Measurements from ENCODE around the gene MX2.

Gene MX2

GRCh38 chr21:41444703-41445464 is 83.1 kb downstream of the MX2 start:
- Histone ChIP-seq H3K9ac (ENCODE audit: low read depth, low read length) (no peak overlapping the region), H3K36me3 (ENCODE audit: control insufficient read depth, insufficient read depth, low read length) (no peaks in the 10 kb centered on the region), H3K27ac (ENCODE audit: low read depth, low read length) (no peak overlapping the region), H3K9me3 (ENCODE audit: control insufficient read depth, insufficient read depth, low read length) (no peaks in the 10 kb centered on the region), H3K4me1 (ENCODE audit: control insufficient read depth, insufficient read depth, low read length) (no peaks in the 10 kb centered on the region), H3K27me3 (ENCODE audit: control insufficient read depth, insufficient read depth, low read length) (no peaks in the 10 kb centered on the region), H3K4me3 (ENCODE audit: low read depth, low read length) (no peak overlapping the region)

- H3K9ac ChIP-seq (ENCODE audit: low read depth, low read length), result no peak overlapping the region
- H3K4me3 ChIP-seq (ENCODE audit: low read depth, low read length), result no peak overlapping the region
- no peaks in the 10 kb centered on the region for H3K4me1 ChIP-seq (ENCODE audit: control insufficient read depth, insufficient read depth, low read length)
- no peaks in the 10 kb centered on the region for H3K9me3 ChIP-seq (ENCODE audit: control insufficient read depth, insufficient read depth, low read length)
- no peak overlapping the region for H3K27ac ChIP-seq (ENCODE audit: low read depth, low read length)
- H3K36me3 ChIP-seq (ENCODE audit: control insufficient read depth, insufficient read depth, low read length), result no peaks in the 10 kb centered on the region
- no peaks in the 10 kb centered on the region for H3K27me3 ChIP-seq (ENCODE audit: control insufficient read depth, insufficient read depth, low read length)
Observed at GRCh38 chr21:41445465-41445862, 83.6 kb downstream of the MX2 start.

GRCh38 chr21:41446586-41446985 is 84.8 kb downstream of the MX2 start:
- H3K4me3 ChIP-seq (ENCODE audit: low read depth, low read length), result no peak overlapping the region
- no peaks in the 10 kb centered on the region for H3K9me3 ChIP-seq (ENCODE audit: control insufficient read depth, insufficient read depth, low read length)
- H3K36me3 ChIP-seq (ENCODE audit: control insufficient read depth, insufficient read depth, low read length), result no peaks in the 10 kb centered on the region
- no peaks in the 10 kb centered on the region for H3K4me1 ChIP-seq (ENCODE audit: control insufficient read depth, insufficient read depth, low read length)
- no peak overlapping the region for H3K9ac ChIP-seq (ENCODE audit: low read depth, low read length)
- no peak overlapping the region for H3K27ac ChIP-seq (ENCODE audit: low read depth, low read length)
- no peaks in the 10 kb centered on the region for H3K27me3 ChIP-seq (ENCODE audit: control insufficient read depth, insufficient read depth, low read length)

GRCh38 chr21:41447356-41447755 is 85.5 kb downstream of the MX2 start:
- Histone ChIP-seq H3K9me3 (ENCODE audit: control insufficient read depth, insufficient read depth, low read length) (no peaks in the 10 kb centered on the region), H3K36me3 (ENCODE audit: control insufficient read depth, insufficient read depth, low read length) (no peaks in the 10 kb centered on the region), H3K4me1 (ENCODE audit: control insufficient read depth, insufficient read depth, low read length) (no peaks in the 10 kb centered on the region), H3K27me3 (ENCODE audit: control insufficient read depth, insufficient read depth, low read length) (no peaks in the 10 kb centered on the region), H3K9ac (ENCODE audit: low read depth, low read length) (no peak overlapping the region), H3K27ac (ENCODE audit: low read depth, low read length) (no peak overlapping the region), H3K4me3 (ENCODE audit: low read depth, low read length) (no peak overlapping the region)

GRCh38 chr21:41449613-41450012 is 87.8 kb downstream of the MX2 start:
- peaks cover 18% of the 10 kb centered on the region for H3K4me1 ChIP-seq (ENCODE audit: control insufficient read depth, insufficient read depth, low read length)
- H3K27me3 ChIP-seq (ENCODE audit: control insufficient read depth, insufficient read depth, low read length), result no peaks in the 10 kb centered on the region
- no peak overlapping the region for H3K4me3 ChIP-seq (ENCODE audit: low read depth, low read length)
- no peaks in the 10 kb centered on the region for H3K36me3 ChIP-seq (ENCODE audit: control insufficient read depth, insufficient read depth, low read length)
- no peak overlapping the region for H3K27ac ChIP-seq (ENCODE audit: low read depth, low read length)
- H3K9ac ChIP-seq (ENCODE audit: low read depth, low read length), result no peak overlapping the region
- no peaks in the 10 kb centered on the region for H3K9me3 ChIP-seq (ENCODE audit: control insufficient read depth, insufficient read depth, low read length)

GRCh38 chr21:41451753-41452676 is 90.2 kb downstream of the MX2 start:
- no peaks in the 10 kb centered on the region for H3K36me3 ChIP-seq (ENCODE audit: control insufficient read depth, insufficient read depth, low read length)
- peaks cover 19% of the 10 kb centered on the region for H3K4me1 ChIP-seq (ENCODE audit: control insufficient read depth, insufficient read depth, low read length)
- H3K9me3 ChIP-seq (ENCODE audit: control insufficient read depth, insufficient read depth, low read length), result no peaks in the 10 kb centered on the region
- no peak overlapping the region for H3K27ac ChIP-seq (ENCODE audit: low read depth, low read length)
- no peak overlapping the region for H3K9ac ChIP-seq (ENCODE audit: low read depth, low read length)
- H3K4me3 ChIP-seq (ENCODE audit: low read depth, low read length), result no peak overlapping the region
- no peaks in the 10 kb centered on the region for H3K27me3 ChIP-seq (ENCODE audit: control insufficient read depth, insufficient read depth, low read length)

- no peak overlapping the region for H3K9ac ChIP-seq (ENCODE audit: low read depth, low read length)
- peaks cover 19% of the 10 kb centered on the region for H3K4me1 ChIP-seq (ENCODE audit: control insufficient read depth, insufficient read depth, low read length)
- peak overlapping the region; percentile 23 for H3K27ac ChIP-seq (ENCODE audit: low read depth, low read length)
- H3K4me3 ChIP-seq (ENCODE audit: low read depth, low read length), result no peak overlapping the region
- no peaks in the 10 kb centered on the region for H3K9me3 ChIP-seq (ENCODE audit: control insufficient read depth, insufficient read depth, low read length)
- no peaks in the 10 kb centered on the region for H3K36me3 ChIP-seq (ENCODE audit: control insufficient read depth, insufficient read depth, low read length)
- no peaks in the 10 kb centered on the region for H3K27me3 ChIP-seq (ENCODE audit: control insufficient read depth, insufficient read depth, low read length)
Observed at GRCh38 chr21:41453198-41453597, 91.4 kb downstream of the MX2 start.

- H3K36me3 ChIP-seq (ENCODE audit: control insufficient read depth, insufficient read depth, low read length), result no peaks in the 10 kb centered on the region
- H3K9ac ChIP-seq (ENCODE audit: low read depth, low read length), result no peak overlapping the region
- peak overlapping the region; percentile 48 for H3K27ac ChIP-seq (ENCODE audit: low read depth, low read length)
- H3K4me1 ChIP-seq (ENCODE audit: control insufficient read depth, insufficient read depth, low read length), result peaks cover 19% of the 10 kb centered on the region
- no peaks in the 10 kb centered on the region for H3K27me3 ChIP-seq (ENCODE audit: control insufficient read depth, insufficient read depth, low read length)
- no peaks in the 10 kb centered on the region for H3K9me3 ChIP-seq (ENCODE audit: control insufficient read depth, insufficient read depth, low read length)
- no peak overlapping the region for H3K4me3 ChIP-seq (ENCODE audit: low read depth, low read length)
Observed at GRCh38 chr21:41453761-41454160, 91.9 kb downstream of the MX2 start.

- Histone ChIP-seq H3K27me3 (ENCODE audit: control insufficient read depth, insufficient read depth, low read length) (no peaks in the 10 kb centered on the region), H3K4me1 (ENCODE audit: control insufficient read depth, insufficient read depth, low read length) (peaks cover 22% of the 10 kb centered on the region), H3K4me3 (ENCODE audit: low read depth, low read length) (no peak overlapping the region), H3K9ac (ENCODE audit: low read depth, low read length) (no peak overlapping the region), H3K27ac (ENCODE audit: low read depth, low read length) (no peak overlapping the region), H3K36me3 (ENCODE audit: control insufficient read depth, insufficient read depth, low read length) (0 out of 2 replicates have a peak, but pooled peaks cover 4% of the 10 kb centered on the region), H3K9me3 (ENCODE audit: control insufficient read depth, insufficient read depth, low read length) (peaks cover 5% of the 10 kb centered on the region)
Observed at GRCh38 chr21:41458121-41458520, 96.3 kb downstream of the MX2 start.

GRCh38 chr21:41458559-41458958 is 96.7 kb downstream of the MX2 start:
- 0 out of 2 replicates have a peak, but pooled peaks cover 4% of the 10 kb centered on the region for H3K36me3 ChIP-seq (ENCODE audit: control insufficient read depth, insufficient read depth, low read length)

More at GRCh38 chr21:41458559-41458958, 96.7 kb downstream of the MX2 start:
- Histone ChIP-seq H3K4me3 (ENCODE audit: low read depth, low read length) (no peak overlapping the region), H3K9me3 (ENCODE audit: control insufficient read depth, insufficient read depth, low read length) (peaks cover 9% of the 10 kb centered on the region), H3K27me3 (ENCODE audit: control insufficient read depth, insufficient read depth, low read length) (no peaks in the 10 kb centered on the region), H3K4me1 (ENCODE audit: control insufficient read depth, insufficient read depth, low read length) (peaks cover 18% of the 10 kb centered on the region), H3K27ac (ENCODE audit: low read depth, low read length) (no peak overlapping the region), H3K9ac (ENCODE audit: low read depth, low read length) (no peak overlapping the region)
